H9 (cell line): ENCODE measurements around the gene NTRK2. TPM values are rescaled to one million over a fixed set of nuclear protein-coding genes. Genes with fewer than 3 reads are reported as not detected.

Experiments
- DNase-seq: peaks from one replicate; pipeline ENCODE4 v3.0.0-alpha.2; 2017
- H2AFZ ChIP-seq: one replicate; pipeline ENCODE4 v1.6.1; 2013; ENCODE audit warnings: mild to moderate bottlenecking, low read length, control low read depth, moderate library complexity
- H2AK5ac ChIP-seq: 2 replicates; pipeline ENCODE4 v1.6.1; 2013; ENCODE audit warnings: low read length, control low read depth, mixed read lengths; ENCODE audit not compliant: insufficient read length
- H2BK120ac ChIP-seq: one replicate; pipeline ENCODE4 v1.6.1; 2013; ENCODE audit warnings: low read depth, mild to moderate bottlenecking, low read length, control low read depth, inconsistent platforms; ENCODE audit not compliant: poor library complexity, severe bottlenecking
- H2BK12ac ChIP-seq: 2 replicates; pipeline ENCODE4 v1.6.1; 2013; ENCODE audit warnings: low read length, control low read depth, mixed read lengths, low read depth; ENCODE audit not compliant: insufficient read length
- H2BK15ac ChIP-seq: 2 replicates; pipeline ENCODE4 v1.6.1; 2013; ENCODE audit warnings: low read depth, low read length, control low read depth
- H2BK20ac ChIP-seq: one replicate; pipeline ENCODE4 v1.6.1; 2013; ENCODE audit warnings: low read depth, mild to moderate bottlenecking, low read length, control low read depth, inconsistent platforms; ENCODE audit not compliant: poor library complexity, severe bottlenecking
- H2BK5ac ChIP-seq: 2 replicates; pipeline ENCODE4 v1.6.1; 2013; ENCODE audit warnings: low read length, control low read depth, mixed read lengths; ENCODE audit not compliant: insufficient read length
- H3K14ac ChIP-seq: 2 replicates; pipeline ENCODE4 v1.6.1; 2013; ENCODE audit warnings: low read length, control low read depth; ENCODE audit not compliant: insufficient read depth
- H3K18ac ChIP-seq: 2 replicates; pipeline ENCODE4 v1.6.1; 2013; ENCODE audit warnings: low read depth, mild to moderate bottlenecking, mixed read lengths, low read length, control low read depth; ENCODE audit not compliant: insufficient read length
- H3K23ac ChIP-seq: 2 replicates; pipeline ENCODE4 v1.6.1; 2013; ENCODE audit warnings: low read length, control low read depth, mixed read lengths, low read depth; ENCODE audit not compliant: insufficient read length
- H3K23me2 ChIP-seq: 2 replicates; pipeline ENCODE4 v1.6.1; 2013; ENCODE audit warnings: low read depth, mild to moderate bottlenecking, mixed read lengths, low read length, control low read depth; ENCODE audit not compliant: insufficient read length, poor library complexity, severe bottlenecking
- H3K27ac ChIP-seq: 2 replicates; pipeline ENCODE4 v1.5.1; 2013; ENCODE audit warnings: low read length, control low read depth, mixed read lengths, low read depth; ENCODE audit not compliant: insufficient read length
- H3K27me3 ChIP-seq: 2 replicates; pipeline ENCODE4 v1.6.1; 2013; ENCODE audit warnings: low read length, control low read depth, inconsistent platforms; ENCODE audit not compliant: insufficient read depth
- H3K4ac ChIP-seq: 2 replicates; pipeline ENCODE4 v1.6.1; 2013; ENCODE audit warnings: low read depth, mild to moderate bottlenecking, control low read depth, inconsistent platforms, low read length, moderate library complexity
- H3K4me1 ChIP-seq: 2 replicates; pipeline ENCODE4 v1.6.1; 2013; ENCODE audit warnings: low read length, control low read depth, inconsistent platforms; ENCODE audit not compliant: insufficient read depth
- H3K4me2 ChIP-seq: 2 replicates; pipeline ENCODE4 v1.6.1; 2013; ENCODE audit warnings: low read length, control low read depth, mixed read lengths; ENCODE audit not compliant: insufficient read length, insufficient read depth
- H3K56ac ChIP-seq: 2 replicates; pipeline ENCODE4 v1.6.1; 2013; ENCODE audit warnings: low read depth, mild to moderate bottlenecking, mixed read lengths, low read length, control low read depth; ENCODE audit not compliant: insufficient read length
- H3K79me1 ChIP-seq: 2 replicates; pipeline ENCODE4 v1.6.1; 2013; ENCODE audit warnings: low read depth, mild to moderate bottlenecking, moderate library complexity, low read length, control low read depth, inconsistent platforms; ENCODE audit not compliant: insufficient read depth, poor library complexity, severe bottlenecking
- H3K79me2 ChIP-seq: 2 replicates; pipeline ENCODE4 v1.6.1; 2013; ENCODE audit warnings: low read length, control low read depth, inconsistent platforms; ENCODE audit not compliant: insufficient read depth
- H3K9ac ChIP-seq: 2 replicates; pipeline ENCODE4 v1.6.1; 2013; ENCODE audit warnings: low read length, control low read depth, mixed read lengths; ENCODE audit not compliant: insufficient read length; ENCODE audit errors: extremely low read depth
- H3K9me3 ChIP-seq: one replicate; pipeline ENCODE4 v1.6.1; 2013; ENCODE audit warnings: low read depth, low read length, inconsistent platforms; ENCODE audit not compliant: control insufficient read depth
- H3T11ph ChIP-seq: one replicate; pipeline ENCODE4 v1.6.1; 2013; ENCODE audit warnings: mild to moderate bottlenecking, low read length, control low read depth, inconsistent platforms
- H4K20me1 ChIP-seq: one replicate; pipeline ENCODE4 v1.6.1; 2013; ENCODE audit not compliant: control insufficient read depth, insufficient read length, insufficient read depth
- H4K5ac ChIP-seq: 2 replicates; pipeline ENCODE4 v1.6.1; 2013; ENCODE audit warnings: low read depth, mild to moderate bottlenecking, mixed read lengths, low read length, control low read depth; ENCODE audit not compliant: insufficient read length
- H4K8ac ChIP-seq: replicated peaks from 2 replicates; pipeline ENCODE4 v1.6.1; 2013; ENCODE audit warnings: low read length, control low read depth, mixed read lengths, low read depth; ENCODE audit not compliant: insufficient read length
- H4K91ac ChIP-seq: 2 replicates; pipeline ENCODE4 v1.6.1; 2013; ENCODE audit warnings: low read depth, mild to moderate bottlenecking, moderate library complexity, mixed read lengths, low read length, control low read depth; ENCODE audit not compliant: insufficient read length
- H3K27ac Mint-ChIP-seq, 3 experiments: 2 replicates in 2 of 3; 3 replicates in 1 of 3; pipeline ENCODE4 v1.8.0; 2020 to 2021; ENCODE audit warnings: mixed read lengths in 3 of 3, mild to moderate bottlenecking in 1 of 3, moderate library complexity in 1 of 3
- H3K27me3 Mint-ChIP-seq: 2 replicates; pipeline ENCODE4 v1.8.0; 2021; ENCODE audit warnings: low read depth, mild to moderate bottlenecking, moderate library complexity, mixed read lengths
- H3K36me3 Mint-ChIP-seq, 3 experiments: 2 replicates in 2 of 3; 3 replicates in 1 of 3; pipeline ENCODE4 v1.8.0; 2020 to 2021; ENCODE audit warnings: low read depth in 3 of 3, mixed read lengths in 3 of 3; ENCODE audit not compliant: insufficient read depth in 1 of 3
- H3K4me1 Mint-ChIP-seq, 2 experiments: 2 replicates each; pipeline ENCODE4 v1.8.0; 2020; ENCODE audit warnings: mixed read lengths in 2 of 2
- H3K4me3 Mint-ChIP-seq, 2 experiments: 2 replicates in 1 of 2; 3 replicates in 1 of 2; pipeline ENCODE4 v1.8.0; 2020 to 2021; ENCODE audit warnings: mild to moderate bottlenecking in 2 of 2, mixed read lengths in 2 of 2, moderate library complexity in 1 of 2
- H3K9me3 Mint-ChIP-seq, 2 experiments: 2 replicates in 1 of 2; 3 replicates in 1 of 2; pipeline ENCODE4 v1.8.0; 2020; ENCODE audit warnings: mild to moderate bottlenecking in 2 of 2, mixed read lengths in 2 of 2, moderate library complexity in 1 of 2
- WGBS: extraction: QIAGEN DNeasy Blood & Tissue Kit; methylation state at CpG from one replicate; pipeline ENCODE4 v1.1.7; 2013; ENCODE audit warnings: missing lambda C conversion rate, low lambda C conversion rate, mixed read lengths; ENCODE audit not compliant: insufficient read length; ENCODE audit errors: extremely low coverage; 5-methylcytosine and 5-hydroxymethylcytosine counted together
- total RNA-seq: library from RNA; stranded (reverse); gene quantifications from 2 replicates; pipeline ENCODE4 v1.2.1, GENCODE V29; 2021
- TF ChIP-seq, protein P1 (sequence below): fragments of 200-600 bp; sonication (generic); conservative IDR thresholded peaks from 3 replicates; pipeline ENCODE4 v1.8.0; 2021; ENCODE audit warnings: antibody characterized with exemption, mild to moderate bottlenecking

NTRK2 gene
- total RNA-seq, 1 experiment from 2014 or later: 0.02 TPM

DNA sequence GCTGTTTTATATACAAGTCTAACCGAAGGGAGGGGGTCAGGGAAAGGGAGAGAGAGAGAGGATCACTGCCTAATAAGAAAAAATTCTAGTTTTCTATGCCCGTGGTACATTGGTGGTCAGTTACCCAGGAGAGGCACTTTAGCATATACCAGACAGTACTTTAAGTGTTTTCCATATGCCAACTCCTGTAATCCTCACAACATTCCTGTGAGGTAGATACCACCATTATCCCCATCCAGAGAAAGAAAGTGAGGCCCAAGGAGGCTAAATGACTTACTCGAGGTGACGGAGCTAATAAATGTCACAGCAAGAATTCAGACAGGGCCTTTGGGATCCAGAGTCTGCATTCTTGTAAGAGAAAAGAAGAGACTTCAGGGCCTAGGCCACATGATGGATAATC lies 161.8 kb downstream of the NTRK2 start:
- no peak overlapping the region for H4K91ac ChIP-seq
- H2BK12ac ChIP-seq: no peak overlapping the region
- H2AK5ac ChIP-seq: no peak overlapping the region
- H3K27ac ChIP-seq: no peak overlapping the region
- no peak overlapping the region for H3T11ph ChIP-seq
- no peaks in the 10 kb centered on the region for H3K79me2 ChIP-seq
- no peak overlapping the region for H4K5ac ChIP-seq
- Mint-ChIP-seq H3K4me3 (no peak overlapping the region), H3K27me3 (no peaks in the 10 kb centered on the region), H3K36me3 (no peaks in the 10 kb centered on the region; a peak in 1 of 7 replicates), H3K4me1 (peaks cover 18 to 21% of the 10 kb centered on the region in 2 experiments), H3K27ac (no peak overlapping the region), H3K9me3 (no peaks in the 10 kb centered on the region)
- no peaks in the 10 kb centered on the region for H4K20me1 ChIP-seq
- no peak overlapping the region for H3K14ac ChIP-seq
- H2BK15ac ChIP-seq: no peak overlapping the region
- no peaks in the 10 kb centered on the region for H3K27me3 ChIP-seq
- no peak overlapping the region for H4K8ac ChIP-seq
- no peak overlapping the region for H3K9ac ChIP-seq
- no peaks in the 10 kb centered on the region for H3K23me2 ChIP-seq
- no peak overlapping the region for H2AFZ ChIP-seq
- no peak for DNase-seq
- no peak overlapping the region for H3K56ac ChIP-seq
- no peak overlapping the region for H2BK120ac ChIP-seq
- H3K18ac ChIP-seq: no peak overlapping the region
- TF ChIP-seq, protein P1, sequence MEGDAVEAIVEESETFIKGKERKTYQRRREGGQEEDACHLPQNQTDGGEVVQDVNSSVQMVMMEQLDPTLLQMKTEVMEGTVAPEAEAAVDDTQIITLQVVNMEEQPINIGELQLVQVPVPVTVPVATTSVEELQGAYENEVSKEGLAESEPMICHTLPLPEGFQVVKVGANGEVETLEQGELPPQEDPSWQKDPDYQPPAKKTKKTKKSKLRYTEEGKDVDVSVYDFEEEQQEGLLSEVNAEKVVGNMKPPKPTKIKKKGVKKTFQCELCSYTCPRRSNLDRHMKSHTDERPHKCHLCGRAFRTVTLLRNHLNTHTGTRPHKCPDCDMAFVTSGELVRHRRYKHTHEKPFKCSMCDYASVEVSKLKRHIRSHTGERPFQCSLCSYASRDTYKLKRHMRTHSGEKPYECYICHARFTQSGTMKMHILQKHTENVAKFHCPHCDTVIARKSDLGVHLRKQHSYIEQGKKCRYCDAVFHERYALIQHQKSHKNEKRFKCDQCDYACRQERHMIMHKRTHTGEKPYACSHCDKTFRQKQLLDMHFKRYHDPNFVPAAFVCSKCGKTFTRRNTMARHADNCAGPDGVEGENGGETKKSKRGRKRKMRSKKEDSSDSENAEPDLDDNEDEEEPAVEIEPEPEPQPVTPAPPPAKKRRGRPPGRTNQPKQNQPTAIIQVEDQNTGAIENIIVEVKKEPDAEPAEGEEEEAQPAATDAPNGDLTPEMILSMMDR: no peak
- no peak overlapping the region for H3K4ac ChIP-seq
- no peak overlapping the region for H3K4me2 ChIP-seq
- no peak overlapping the region for H2BK5ac ChIP-seq
- H2BK20ac ChIP-seq: no peak overlapping the region
- H3K23ac ChIP-seq: no peak overlapping the region
- H3K79me1 ChIP-seq: no peaks in the 10 kb centered on the region
- no CpG with 5 or more reads among the region's 4 CpGs for WGBS
- no peaks in the 10 kb centered on the region for H3K9me3 ChIP-seq
- H3K4me1 ChIP-seq: peaks cover 4% of the 10 kb centered on the region
